Choroid plexus epithelial cell (primary cell): ENCODE results near the gene MAU2.
A peak's percentile ranks its signal among the peaks of the same experiment; 100 is the strongest.

Experiments used
- DNase-seq: peaks from one replicate; pipeline ENCODE4 v3.0.0-alpha.2; 2010; ENCODE audit warnings: low read depth
- H3K4me3 ChIP-seq: 2 replicates; pipeline ENCODE4 v1.5.1; 2011; ENCODE audit warnings: low read depth, mild to moderate bottlenecking, control low read depth, low read length, moderate library complexity
- CTCF ChIP-seq: conservative IDR thresholded peaks from 2 replicates; pipeline ENCODE4 v1.5.1; 2011; ENCODE audit warnings: low read depth, mild to moderate bottlenecking, control low read depth, inconsistent platforms, low read length, moderate library complexity

Gene MAU2

GRCh38 chr19:19381007-19381926 is 60.6 kb downstream of the MAU2 start:
- TF ChIP-seq CTCF: no peak

GRCh38 chr19:19382118-19382517 is 61.5 kb downstream of the MAU2 start:
- no peak for TF ChIP-seq CTCF
- DNase-seq: no peak
- no peak overlapping the region for H3K4me3 ChIP-seq

More at GRCh38 chr19:19381007-19381926, 60.6 kb downstream of the MAU2 start:
- no peak overlapping the region for H3K4me3 ChIP-seq
- no peak for DNase-seq

- DNase-seq: no peak
- no peak for TF ChIP-seq CTCF
- H3K4me3 ChIP-seq: peak overlapping the region; percentile 57
Measured at GRCh38 chr19:19384486-19384885, 63.9 kb downstream of the MAU2 start.

GRCh38 chr19:19385131-19385895 is 64.7 kb downstream of the MAU2 start:
- H3K4me3 ChIP-seq: peak overlapping the region; percentile 77
- peak; percentile 100 for DNase-seq
- peak; percentile 20 for TF ChIP-seq CTCF

- peak; percentile 40 for TF ChIP-seq CTCF
- peak; percentile 41 for DNase-seq
- H3K4me3 ChIP-seq: peak overlapping the region; percentile 77
Measured at GRCh38 chr19:19385896-19386869, 65.6 kb downstream of the MAU2 start.

GRCh38 chr19:19387108-19387507 is 66.5 kb downstream of the MAU2 start:
- H3K4me3 ChIP-seq: peak overlapping the region; percentile 77
- no peak for TF ChIP-seq CTCF
- no peak for DNase-seq
